ENCODE data around the gene UBE2D4.

- TF ChIP-seq GATA2 (IDR thresholded peaks at IDR 0.05; ENCODE audit: insufficient read depth, insufficient read length, low read depth, low read length) (no peak), POLR2A (IDR thresholded peaks at IDR 0.05; ENCODE audit: low read depth, low read length) (no peak), POLR2AphosphoS5 (IDR thresholded peaks at IDR 0.05; ENCODE audit: insufficient read depth, low read depth, low read length) (no peak), MYC (IDR thresholded peaks at IDR 0.05; ENCODE audit: low read depth, low read length) (no peak), MAX (IDR thresholded peaks at IDR 0.05; ENCODE audit: insufficient read depth, insufficient read length) (no peak), EZH2 (IDR thresholded peaks at IDR 0.05; ENCODE audit: borderline replicate concordance, low read depth, low read length, severe bottlenecking) (no peak), FOS (IDR thresholded peaks at IDR 0.05; ENCODE audit: borderline replicate concordance, insufficient read depth, low read length) (no peak)
- TF ChIP-seq, protein P1, sequence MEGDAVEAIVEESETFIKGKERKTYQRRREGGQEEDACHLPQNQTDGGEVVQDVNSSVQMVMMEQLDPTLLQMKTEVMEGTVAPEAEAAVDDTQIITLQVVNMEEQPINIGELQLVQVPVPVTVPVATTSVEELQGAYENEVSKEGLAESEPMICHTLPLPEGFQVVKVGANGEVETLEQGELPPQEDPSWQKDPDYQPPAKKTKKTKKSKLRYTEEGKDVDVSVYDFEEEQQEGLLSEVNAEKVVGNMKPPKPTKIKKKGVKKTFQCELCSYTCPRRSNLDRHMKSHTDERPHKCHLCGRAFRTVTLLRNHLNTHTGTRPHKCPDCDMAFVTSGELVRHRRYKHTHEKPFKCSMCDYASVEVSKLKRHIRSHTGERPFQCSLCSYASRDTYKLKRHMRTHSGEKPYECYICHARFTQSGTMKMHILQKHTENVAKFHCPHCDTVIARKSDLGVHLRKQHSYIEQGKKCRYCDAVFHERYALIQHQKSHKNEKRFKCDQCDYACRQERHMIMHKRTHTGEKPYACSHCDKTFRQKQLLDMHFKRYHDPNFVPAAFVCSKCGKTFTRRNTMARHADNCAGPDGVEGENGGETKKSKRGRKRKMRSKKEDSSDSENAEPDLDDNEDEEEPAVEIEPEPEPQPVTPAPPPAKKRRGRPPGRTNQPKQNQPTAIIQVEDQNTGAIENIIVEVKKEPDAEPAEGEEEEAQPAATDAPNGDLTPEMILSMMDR (IDR thresholded peaks at IDR 0.05; ENCODE audit: extremely low read depth in 1 of 2, insufficient read depth in 1 of 2, low read depth in 1 of 2, low read length in 2 of 2) = no peak
Measured at GRCh38 chr7:43876976-43877745, 49.1 kb upstream of the UBE2D4 start.

All from endothelial cell of umbilical vein (primary cell).